Stimulated activated CD4-positive, alpha-beta T cell treated with anti-CD3 and anti-CD28 coated beads, Interleukin-2, amount 100 ng/mL, for 48 hours (primary cell): ENCODE data around the gene TXK.
"Not testable (repeated sequence)": the region's sequence is repeated elsewhere in the genome, so short reads cannot be mapped to it uniquely, and the experiment has no call there.

Experiments used
- DNase-seq, 2 donors: peaks; one replicate each; pipeline ENCODE4 v3.0.0-alpha.2; 2020

The TXK gene

GRCh38 chr4:48134081-48134480, at the start of gene TXK:
Gene TXK (minus strand): TSS chr4:48134250. CDS start chr4:48134170, 80 bp downstream.
- DNase-seq, result no peak

GRCh38 chr4:48180234-48180633, 46.2 kb upstream of the TXK start:
- no peak for DNase-seq

- DNase-seq, result no peak
Observed at GRCh38 chr4:48178931-48179330, 44.9 kb upstream of the TXK start.

- DNase-seq, result no peak
Observed at GRCh38 chr4:48175806-48176205, 41.8 kb upstream of the TXK start.

GRCh38 chr4:48175328-48175727, 41.3 kb upstream of the TXK start:
- no peak for DNase-seq

GRCh38 chr4:48173056-48173991, 39.3 kb upstream of the TXK start:
- DNase-seq, result no peak

- DNase-seq, result no peak
Observed at GRCh38 chr4:48172651-48173050, 38.6 kb upstream of the TXK start.

GRCh38 chr4:48169636-48170035, 35.6 kb upstream of the TXK start:
- no peak for DNase-seq

- DNase-seq, result no peak
Observed at GRCh38 chr4:48167538-48168263, 33.7 kb upstream of the TXK start.

GRCh38 chr4:48164561-48164960, 30.5 kb upstream of the TXK start:
- DNase-seq, result not testable (repeated sequence)

- DNase-seq, result no peak
Observed at GRCh38 chr4:48163746-48164145, 29.7 kb upstream of the TXK start.

GRCh38 chr4:48162162-48162561, 28.1 kb upstream of the TXK start:
- no peak for DNase-seq

- DNase-seq, result no peak
Observed at GRCh38 chr4:48157271-48157670, 23.2 kb upstream of the TXK start.

GRCh38 chr4:48156423-48156822, 22.4 kb upstream of the TXK start:
- DNase-seq, result no peak

GRCh38 chr4:48153791-48154550, 19.9 kb upstream of the TXK start:
- no peak for DNase-seq

GRCh38 chr4:48152259-48152658, 18.2 kb upstream of the TXK start:
- DNase-seq, result no peak

GRCh38 chr4:48149827-48150370, 15.8 kb upstream of the TXK start:
- DNase-seq, result no peak

- DNase-seq, result no peak
Observed at GRCh38 chr4:48147621-48148020, 13.6 kb upstream of the TXK start.

GRCh38 chr4:48141048-48141447, 7.0 kb upstream of the TXK start:
- no peak for DNase-seq

GRCh38 chr4:48139691-48140090, 5.6 kb upstream of the TXK start:
- DNase-seq, result no peak

GRCh38 chr4:48138936-48139335, 4.9 kb upstream of the TXK start:
- DNase-seq, result no peak

GRCh38 chr4:48138511-48138910, 4.5 kb upstream of the TXK start:
- DNase-seq, result no peak

- DNase-seq, result no peak
Observed at GRCh38 chr4:48137846-48138245, 3.8 kb upstream of the TXK start.
